ENCODE results near the gene ACTL7B. TPM values are rescaled to one million over a fixed set of nuclear protein-coding genes. Genes with fewer than 3 reads are reported as not detected.

ACTL7B gene
- total and polyA plus RNA-seq, 2 of the 4 experiments (the other 2 are of a cell fraction) = not detected

DNA sequence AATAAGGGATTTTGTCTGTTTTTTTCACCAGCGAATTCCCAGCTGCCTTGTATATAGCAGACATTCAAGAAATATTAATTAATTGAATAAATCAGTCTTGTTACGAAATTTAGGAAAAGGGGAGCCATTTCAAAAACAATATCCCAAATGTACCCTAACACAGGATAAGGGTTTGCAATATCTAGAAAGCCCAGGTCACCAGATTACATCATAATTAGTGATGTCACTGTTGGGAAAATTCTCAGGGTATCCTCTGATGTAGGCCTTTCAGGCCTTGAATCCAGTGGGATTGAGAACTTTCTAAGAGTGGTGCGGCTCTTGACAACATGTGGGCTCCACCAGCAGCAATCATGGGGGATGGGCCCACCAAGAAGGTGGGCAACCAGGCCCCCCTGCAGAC, 6.2 kb upstream of the ACTL7B start, which contains the start of gene ACTL7A:
TSS of gene ACTL7A (plus strand) at position 270 of the 400 bp plus-strand sequence. CDS start at position 327, 57 bp downstream.
- H3K79me1 ChIP-seq (ENCODE audit: low read depth in 1 of 2, low read length in 2 of 2) = no peaks in the 10 kb centered on the region
- in situ Hi-C loops (cut with MboI; ENCODE audit: low sequenced_read_pairs) = no loop called here
- H2AK9ac ChIP-seq (replicated peaks; ENCODE audit: low read depth, low read length, poor library complexity) = peak within 1 kb of the TSS; percentile 55
- H4K5ac ChIP-seq (ENCODE audit: low read depth, low read length) = no peak within 1 kb of the TSS
- H3K14ac ChIP-seq (replicated peaks; ENCODE audit: low read depth, low read length) = no peak within 1 kb of the TSS
- no peaks in the 10 kb centered on the region for H3K4me1 ChIP-seq (ENCODE audit: control insufficient read depth, insufficient read depth, low read length)
- ChIA-PET POLR2A (ENCODE audit: unreplicated experiment) (no interaction called here), CTCF (no interaction called here)
- H4K20me1 ChIP-seq (ENCODE audit: insufficient read depth, low read length) = no peaks in the 10 kb centered on the region
- TF ChIP-seq, protein P1, sequence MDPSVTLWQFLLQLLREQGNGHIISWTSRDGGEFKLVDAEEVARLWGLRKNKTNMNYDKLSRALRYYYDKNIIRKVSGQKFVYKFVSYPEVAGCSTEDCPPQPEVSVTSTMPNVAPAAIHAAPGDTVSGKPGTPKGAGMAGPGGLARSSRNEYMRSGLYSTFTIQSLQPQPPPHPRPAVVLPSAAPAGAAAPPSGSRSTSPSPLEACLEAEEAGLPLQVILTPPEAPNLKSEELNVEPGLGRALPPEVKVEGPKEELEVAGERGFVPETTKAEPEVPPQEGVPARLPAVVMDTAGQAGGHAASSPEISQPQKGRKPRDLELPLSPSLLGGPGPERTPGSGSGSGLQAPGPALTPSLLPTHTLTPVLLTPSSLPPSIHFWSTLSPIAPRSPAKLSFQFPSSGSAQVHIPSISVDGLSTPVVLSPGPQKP (IDR thresholded peaks at IDR 0.05; ENCODE audit: borderline replicate concordance, low read depth, low read length) = no peak
- ATAC-seq (ENCODE audit: low read depth) = no peak
- no peak within 1 kb of the TSS for H2AK5ac ChIP-seq (ENCODE audit: low read depth, low read length)
- no peak within 1 kb of the TSS for H2BK5ac ChIP-seq (ENCODE audit: low read depth, low read length, poor library complexity, severe bottlenecking)
- H3K9ac ChIP-seq (ENCODE audit: low read depth, low read length) = no peak within 1 kb of the TSS
- H3K4me2 ChIP-seq (ENCODE audit: low read depth, low read length) = no peak within 1 kb of the TSS
- no peaks in the 10 kb centered on the region for H3K27me3 ChIP-seq (ENCODE audit: control insufficient read depth, insufficient read depth, low read length)
- no peak within 1 kb of the TSS for H3K56ac ChIP-seq (ENCODE audit: extremely low read depth, insufficient read depth, low read length)
- H3K4ac ChIP-seq (ENCODE audit: low read depth, low read length) = no peak within 1 kb of the TSS
- dilution Hi-C loops (cut with HindIII; ENCODE audit: low sequenced_read_pairs, unreplicated experiment) = no loop called here
- no CpG with 5 or more reads among the region's 3 CpGs for WGBS, 2 experiments (ENCODE audit: extremely low coverage in 2 of 2, insufficient read length in 1 of 2)
- no peak for DNase-seq
- peak within 1 kb of the TSS; percentile 23 for H2AFZ ChIP-seq (replicated peaks; ENCODE audit: low read length, poor library complexity)
- no peak within 1 kb of the TSS for H3K18ac ChIP-seq (ENCODE audit: low read depth, low read length)
- no peak within 1 kb of the TSS for H3K23ac ChIP-seq (ENCODE audit: low read depth, low read length)
- no TSS peak for BruUV-seq (replicated peaks)
- H2BK20ac ChIP-seq (ENCODE audit: low read depth, low read length) = no peak within 1 kb of the TSS
- H3K36me3 ChIP-seq (ENCODE audit: control insufficient read depth, insufficient read depth, low read length) = no peaks in the 10 kb centered on the region
- H3K27ac ChIP-seq (ENCODE audit: insufficient read depth, low read length) = no peak within 1 kb of the TSS
- no peak within 1 kb of the TSS for H4K8ac ChIP-seq (ENCODE audit: low read depth in 2 of 2, low read length in 2 of 2)
- no peak within 1 kb of the TSS for H4K91ac ChIP-seq (ENCODE audit: insufficient read depth, low read depth, low read length)
- no peaks in the 10 kb centered on the region for H3K9me1 ChIP-seq (ENCODE audit: insufficient read depth, low read length)
- no peak within 1 kb of the TSS for H2BK15ac ChIP-seq (ENCODE audit: low read depth, low read length)
- no peaks in the 10 kb centered on the region for H3K9me3 ChIP-seq (ENCODE audit: control insufficient read depth, insufficient read depth, low read length)
- intact Hi-C loops (cut with micrococcal nuclease) = no loop called here
- no peak within 1 kb of the TSS for H3K4me3 ChIP-seq (ENCODE audit: insufficient read depth, low read depth, low read length)
- no peak within 1 kb of the TSS for H2BK120ac ChIP-seq (ENCODE audit: low read depth, low read length)

All from IMR-90 (cell line).